PC-3 (cell line): ENCODE measurements around the gene SLC7A5. TPM values are rescaled to one million over a fixed set of nuclear protein-coding genes. Genes with fewer than 3 reads are reported as not detected.

Experiments
- ATAC-seq: fragments of 200-7000 bp; cut with Tn5 transposase; 2 replicates; pipeline ENCODE4 v1.9.1; 2020; ENCODE audit warnings: mild to moderate bottlenecking, moderate library complexity
- BruUV-seq: library from RNA; stranded (reverse); fragments of 400-500 nt; replicated peaks from 2 replicates; lab custom pipeline; 2021; lab: Mats Ljungman, UMichigan
- CTCF ChIA-PET: fragments of 300-600 bp; sonication (Branson Sonifier 250); formaldehyde crosslinking; loops from one replicate; lab custom pipeline; 2022; ENCODE audit warnings: antibody characterized with exemption; lab: Charles Lee
- POLR2A ChIA-PET: fragments of 300-600 bp; sonication (Branson Sonifier 250); formaldehyde crosslinking; loops from one replicate; lab custom pipeline; 2022; ENCODE audit warnings: antibody characterized with exemption; ENCODE audit not compliant: unreplicated experiment; lab: Charles Lee
- DNase-seq: peaks from one replicate; pipeline ENCODE4 v3.0.0-alpha.2; 2015
- H2AFZ ChIP-seq: fragments of 300-600 bp; sonication (generic); 2 replicates; pipeline ENCODE4 v1.6.0; 2016; ENCODE audit warnings: antibody characterized with exemption, low read length
- H3F3A ChIP-seq: fragments of 300-600 bp; sonication (generic); one replicate; pipeline ENCODE4 v1.6.0; 2017; ENCODE audit warnings: antibody characterized with exemption, low read length, control low read depth, mild to moderate bottlenecking; ENCODE audit not compliant: unreplicated experiment
- H3K27ac ChIP-seq: fragments of 300-600 bp; sonication (generic); 2 replicates; pipeline ENCODE4 v1.5.1; 2016; ENCODE audit warnings: mild to moderate bottlenecking, low read length
- H3K27me3 ChIP-seq: fragments of 300-600 bp; sonication (generic); 2 replicates; pipeline ENCODE4 v1.6.1; 2016; ENCODE audit warnings: low read length, mixed read lengths
- H3K36me3 ChIP-seq: fragments of 300-600 bp; sonication (generic); 2 replicates; pipeline ENCODE4 v1.6.1; 2016; ENCODE audit warnings: low read depth, mixed run types, low read length, mixed read lengths
- H3K4me1 ChIP-seq: fragments of 300-600 bp; sonication (generic); 2 replicates; pipeline ENCODE4 v1.5.1; 2016; ENCODE audit warnings: low read length; ENCODE audit not compliant: insufficient read depth
- H3K4me2 ChIP-seq: fragments of 300-600 bp; sonication (generic); 2 replicates; pipeline ENCODE4 v1.6.0; 2016; ENCODE audit warnings: low read length
- H3K4me3 ChIP-seq: fragments of 300-600 bp; sonication (generic); 2 replicates; pipeline ENCODE4 v1.5.1; 2016; ENCODE audit warnings: mild to moderate bottlenecking, low read length, mixed read lengths
- H3K79me2 ChIP-seq: fragments of 300-600 bp; sonication (generic); 2 replicates; pipeline ENCODE4 v1.6.1; 2017; ENCODE audit warnings: low read length, mixed read lengths
- H3K9ac ChIP-seq: fragments of 300-600 bp; sonication (generic); 2 replicates; pipeline ENCODE4 v1.6.0; 2016; ENCODE audit warnings: mild to moderate bottlenecking, low read length
- H3K9me2 ChIP-seq: fragments of 300-600 bp; sonication (generic); replicated peaks from 2 replicates; pipeline ENCODE4 v1.6.1; 2016; ENCODE audit warnings: mixed run types, low read length, mixed read lengths
- H3K9me3 ChIP-seq: fragments of 300-600 bp; sonication (generic); 2 replicates; pipeline ENCODE4 v1.6.1; 2016; ENCODE audit warnings: low read length, mixed read lengths
- H4K20me1 ChIP-seq: fragments of 300-600 bp; sonication (generic); 2 replicates; pipeline ENCODE4 v1.6.1; 2016; ENCODE audit warnings: low read length, mixed read lengths
- EZH2 ChIP-seq: fragments of 300-600 bp; sonication (generic); IDR thresholded peaks from one replicate; pipeline ENCODE4 v1.6.1; 2017; ENCODE audit warnings: antibody characterized with exemption, mild to moderate bottlenecking, low read length; ENCODE audit not compliant: unreplicated experiment
- EZH2phosphoT487 ChIP-seq: fragments of 300-600 bp; sonication (generic); IDR thresholded peaks from 2 replicates; pipeline ENCODE4 v1.6.1; 2018; ENCODE audit warnings: mild to moderate bottlenecking, antibody characterized with exemption, low read length, borderline replicate concordance
- intact Hi-C: fragments of 100-400 bp; cut with micrococcal nuclease; formaldehyde crosslinking; loops from 2 replicates; pipeline ENCODE4 v1.9.0; 2023
- total RNA-seq: library from RNA; depleted of rRNA; stranded (reverse); fragments of >200 nt; gene quantifications from 2 replicates; pipeline ENCODE4 v1.2.3, GENCODE V29; 2014
- TF ChIP-seq, protein P1 (sequence below): fragments of 300-600 bp; sonication (generic); conservative IDR thresholded peaks from 2 replicates; pipeline ENCODE4 v1.5.1; 2017; ENCODE audit warnings: antibody characterized with exemption, low read depth, mild to moderate bottlenecking, low read length

The SLC7A5 gene
- total RNA-seq, 1 experiment from 2014 or later = 93.2 TPM

DNA sequence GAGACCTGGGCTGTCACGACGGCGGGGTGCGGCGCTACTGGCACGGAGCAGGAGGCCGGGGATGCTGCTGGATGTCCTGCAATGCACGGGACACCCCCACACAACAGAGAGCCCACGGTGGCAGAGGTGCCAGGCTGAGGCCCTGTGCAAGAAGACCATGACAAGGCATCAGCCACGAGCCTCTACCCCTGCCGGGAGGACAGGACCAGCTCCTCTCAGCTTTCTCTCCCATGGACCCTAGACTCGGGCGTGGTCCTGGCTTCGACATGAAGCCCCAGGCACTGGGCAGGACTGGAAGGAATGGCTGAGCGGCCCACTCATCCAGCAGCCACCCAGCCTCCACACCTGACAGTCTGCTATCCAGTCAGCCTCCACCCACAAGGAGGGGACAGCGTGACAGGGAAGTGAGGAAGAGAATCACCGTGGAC, 25.6 kb downstream of the SLC7A5 start:
- Histone ChIP-seq H3K79me2 (peaks cover 60% of the 10 kb centered on the region), H2AFZ (no peak overlapping the region), H3K27me3 (no peaks in the 10 kb centered on the region), H3K4me3 (no peak overlapping the region), H3K9ac (no peak overlapping the region), H3K27ac (no peak overlapping the region), H3K4me1 (no peaks in the 10 kb centered on the region), H3K9me3 (no peaks in the 10 kb centered on the region), H3K36me3 (peaks cover 32% of the 10 kb centered on the region; the same call in 1 of the 2 replicates), H4K20me1 (peaks cover 10% of the 10 kb centered on the region), H3F3A (no peaks in the 10 kb centered on the region), H3K9me2 (no peaks in the 10 kb centered on the region), H3K4me2 (no peak overlapping the region)
- no TSS peak for BruUV-seq
- intact Hi-C loops = no loop called here
- ChIA-PET CTCF (no interaction called here), POLR2A (no interaction called here)
- ATAC-seq (no peak), DNase-seq (no peak)
- TF ChIP-seq EZH2 = no peak
- TF ChIP-seq EZH2phosphoT487 = no peak
- TF ChIP-seq, protein P1, sequence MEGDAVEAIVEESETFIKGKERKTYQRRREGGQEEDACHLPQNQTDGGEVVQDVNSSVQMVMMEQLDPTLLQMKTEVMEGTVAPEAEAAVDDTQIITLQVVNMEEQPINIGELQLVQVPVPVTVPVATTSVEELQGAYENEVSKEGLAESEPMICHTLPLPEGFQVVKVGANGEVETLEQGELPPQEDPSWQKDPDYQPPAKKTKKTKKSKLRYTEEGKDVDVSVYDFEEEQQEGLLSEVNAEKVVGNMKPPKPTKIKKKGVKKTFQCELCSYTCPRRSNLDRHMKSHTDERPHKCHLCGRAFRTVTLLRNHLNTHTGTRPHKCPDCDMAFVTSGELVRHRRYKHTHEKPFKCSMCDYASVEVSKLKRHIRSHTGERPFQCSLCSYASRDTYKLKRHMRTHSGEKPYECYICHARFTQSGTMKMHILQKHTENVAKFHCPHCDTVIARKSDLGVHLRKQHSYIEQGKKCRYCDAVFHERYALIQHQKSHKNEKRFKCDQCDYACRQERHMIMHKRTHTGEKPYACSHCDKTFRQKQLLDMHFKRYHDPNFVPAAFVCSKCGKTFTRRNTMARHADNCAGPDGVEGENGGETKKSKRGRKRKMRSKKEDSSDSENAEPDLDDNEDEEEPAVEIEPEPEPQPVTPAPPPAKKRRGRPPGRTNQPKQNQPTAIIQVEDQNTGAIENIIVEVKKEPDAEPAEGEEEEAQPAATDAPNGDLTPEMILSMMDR = no peak

DNA sequence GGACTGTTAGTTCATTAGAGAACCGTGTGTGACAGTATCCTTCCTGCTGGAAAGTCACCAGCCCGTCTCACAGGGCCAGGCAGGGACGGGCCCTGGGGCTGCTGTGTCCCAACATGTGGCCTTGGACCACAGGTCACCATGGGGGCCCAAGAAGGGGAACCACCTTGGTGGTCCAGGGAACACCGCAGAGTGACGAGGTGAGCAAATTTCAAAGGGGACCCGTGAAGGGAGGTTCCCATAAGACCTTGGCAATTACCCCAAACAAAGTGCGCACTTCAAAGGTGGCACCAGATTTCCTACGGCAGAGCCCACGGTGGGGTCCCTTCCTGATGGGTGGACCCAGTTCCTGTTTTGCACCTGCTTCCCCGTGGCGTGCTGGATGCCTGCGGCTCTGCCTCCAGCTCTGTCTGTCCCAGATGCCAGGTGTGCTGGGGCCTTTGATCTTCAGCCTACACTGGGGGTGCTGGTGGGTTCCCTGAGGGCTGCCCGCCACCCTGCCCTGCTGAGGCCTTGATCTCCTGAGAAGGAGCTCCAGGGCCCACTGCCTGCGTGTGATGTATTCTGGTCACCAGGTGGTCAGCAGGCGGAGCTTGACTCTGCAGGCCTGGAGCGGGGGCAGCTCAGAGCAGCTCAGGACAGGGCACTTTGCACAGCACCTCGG, 27.0 kb downstream of the SLC7A5 start:
- ATAC-seq = no peak
- no peak overlapping the region for H3K4me3 ChIP-seq
- POLR2A ChIA-PET = no interaction called here
- peaks cover 10% of the 10 kb centered on the region for H4K20me1 ChIP-seq
- no peaks in the 10 kb centered on the region for H3K27me3 ChIP-seq
- no peaks in the 10 kb centered on the region for H3K9me3 ChIP-seq
- H3K9ac ChIP-seq = no peak overlapping the region
- intact Hi-C loops = no loop called here
- DNase-seq = no peak
- BruUV-seq = no TSS peak
- no peak overlapping the region for H2AFZ ChIP-seq
- H3K4me1 ChIP-seq = no peaks in the 10 kb centered on the region
- H3K79me2 ChIP-seq = peaks cover 46% of the 10 kb centered on the region
- no peaks in the 10 kb centered on the region for H3K9me2 ChIP-seq
- no peaks in the 10 kb centered on the region for H3F3A ChIP-seq
- peaks cover 23% of the 10 kb centered on the region; the same call in 1 of the 2 replicates for H3K36me3 ChIP-seq
- CTCF ChIA-PET = no interaction called here
- H3K27ac ChIP-seq = no peak overlapping the region
- TF ChIP-seq EZH2 (no peak), EZH2phosphoT487 (no peak)
- TF ChIP-seq, protein P1 = no peak
- no peak overlapping the region for H3K4me2 ChIP-seq

DNA sequence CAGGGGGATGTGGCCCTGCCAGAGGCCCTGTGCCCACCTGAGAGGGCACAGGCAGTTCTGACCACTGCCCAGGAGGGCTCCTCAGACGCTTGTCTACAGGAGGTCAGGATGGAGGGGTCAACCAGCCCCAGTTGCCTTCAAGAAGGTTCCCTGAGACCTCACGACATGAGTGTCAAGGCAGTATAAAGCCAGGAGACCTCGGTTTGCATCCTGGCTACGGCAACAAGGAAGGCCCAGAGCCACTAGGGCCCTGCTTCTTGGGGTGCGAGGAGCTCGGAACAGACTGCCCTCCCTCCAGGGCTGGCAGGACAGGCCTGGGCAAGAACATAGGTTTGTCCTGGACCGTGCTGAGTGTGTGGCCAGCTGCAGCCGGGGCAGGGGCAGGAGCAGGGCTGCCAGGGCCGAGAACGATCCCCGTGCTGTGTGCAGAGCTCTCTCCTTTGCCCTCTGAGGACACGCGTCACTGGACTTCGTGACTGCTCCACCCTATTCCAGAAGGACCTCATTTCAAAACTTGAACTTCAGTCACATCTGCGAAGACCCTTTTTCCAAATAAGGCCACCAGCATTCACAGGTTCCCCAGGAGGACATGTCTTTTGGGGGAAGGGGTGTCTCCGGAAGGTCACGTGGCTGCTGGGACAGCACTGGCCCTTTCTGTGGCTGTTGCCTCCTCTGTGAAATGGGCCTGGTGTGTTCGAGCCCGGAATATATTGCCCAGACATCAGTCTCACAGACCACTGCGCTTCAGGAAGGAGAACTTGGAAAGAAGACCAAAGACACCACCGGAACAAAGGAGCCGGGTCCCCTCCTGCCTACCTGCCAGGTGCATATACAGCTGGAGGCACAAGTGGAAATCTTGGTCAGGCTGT, 27.7 kb downstream of the SLC7A5 start:
- H3K27me3 ChIP-seq = no peaks in the 10 kb centered on the region
- TF ChIP-seq, protein P1 = no peak
- TF ChIP-seq EZH2phosphoT487 = no peak
- TF ChIP-seq EZH2 = no peak
- ATAC-seq = no peak
- no peak overlapping the region for H3K4me3 ChIP-seq
- CTCF ChIA-PET = no interaction called here
- H3K9me2 ChIP-seq = no peaks in the 10 kb centered on the region
- H3K9ac ChIP-seq = no peak overlapping the region
- no peak overlapping the region for H3K27ac ChIP-seq
- H3K36me3 ChIP-seq = peaks cover 28% of the 10 kb centered on the region; the same call in 1 of the 2 replicates
- H3K4me2 ChIP-seq = no peak overlapping the region
- no peaks in the 10 kb centered on the region for H3F3A ChIP-seq
- DNase-seq = no peak
- POLR2A ChIA-PET = no interaction called here
- intact Hi-C loops = no loop called here
- no TSS peak for BruUV-seq
- no peaks in the 10 kb centered on the region for H3K9me3 ChIP-seq
- peaks cover 38% of the 10 kb centered on the region for H3K79me2 ChIP-seq
- H4K20me1 ChIP-seq = peaks cover 10% of the 10 kb centered on the region
- H2AFZ ChIP-seq = no peak overlapping the region
- H3K4me1 ChIP-seq = no peaks in the 10 kb centered on the region
